IPS-20b (cell line): Measurements from ENCODE around the gene ABCD4.
"Not testable (repeated sequence)": the region's sequence is repeated elsewhere in the genome, so short reads cannot be mapped to it uniquely, and the experiment has no call there.

Experiments used
- H3K27ac ChIP-seq: one replicate; pipeline ENCODE4 v1.5.1; 2013; ENCODE audit warnings: low read length
- H3K27me3 ChIP-seq: 2 replicates; pipeline ENCODE4 v1.6.1; 2013; ENCODE audit warnings: mild to moderate bottlenecking, low read length, inconsistent platforms; ENCODE audit not compliant: insufficient read depth
- H3K36me3 ChIP-seq: 2 replicates; pipeline ENCODE4 v1.6.1; 2013; ENCODE audit warnings: low read depth, mild to moderate bottlenecking, inconsistent platforms, low read length, moderate library complexity; ENCODE audit not compliant: insufficient read depth
- H3K4me1 ChIP-seq: 2 replicates; pipeline ENCODE4 v1.6.1; 2013; ENCODE audit warnings: mild to moderate bottlenecking, control low read depth, inconsistent platforms, low read length, moderate library complexity; ENCODE audit not compliant: insufficient read depth
- H3K4me3 ChIP-seq: 2 replicates; pipeline ENCODE4 v1.5.1; 2013; ENCODE audit warnings: mild to moderate bottlenecking, low read length, inconsistent platforms
- H3K9ac ChIP-seq: 2 replicates; pipeline ENCODE4 v1.6.1; 2013; ENCODE audit warnings: low read depth, mild to moderate bottlenecking, inconsistent platforms, low read length, moderate library complexity
- H3K9me3 ChIP-seq: 2 replicates; pipeline ENCODE4 v1.6.1; 2013; ENCODE audit warnings: mild to moderate bottlenecking, low read depth, low read length, inconsistent platforms; ENCODE audit not compliant: insufficient read depth

ABCD4 gene

DNA sequence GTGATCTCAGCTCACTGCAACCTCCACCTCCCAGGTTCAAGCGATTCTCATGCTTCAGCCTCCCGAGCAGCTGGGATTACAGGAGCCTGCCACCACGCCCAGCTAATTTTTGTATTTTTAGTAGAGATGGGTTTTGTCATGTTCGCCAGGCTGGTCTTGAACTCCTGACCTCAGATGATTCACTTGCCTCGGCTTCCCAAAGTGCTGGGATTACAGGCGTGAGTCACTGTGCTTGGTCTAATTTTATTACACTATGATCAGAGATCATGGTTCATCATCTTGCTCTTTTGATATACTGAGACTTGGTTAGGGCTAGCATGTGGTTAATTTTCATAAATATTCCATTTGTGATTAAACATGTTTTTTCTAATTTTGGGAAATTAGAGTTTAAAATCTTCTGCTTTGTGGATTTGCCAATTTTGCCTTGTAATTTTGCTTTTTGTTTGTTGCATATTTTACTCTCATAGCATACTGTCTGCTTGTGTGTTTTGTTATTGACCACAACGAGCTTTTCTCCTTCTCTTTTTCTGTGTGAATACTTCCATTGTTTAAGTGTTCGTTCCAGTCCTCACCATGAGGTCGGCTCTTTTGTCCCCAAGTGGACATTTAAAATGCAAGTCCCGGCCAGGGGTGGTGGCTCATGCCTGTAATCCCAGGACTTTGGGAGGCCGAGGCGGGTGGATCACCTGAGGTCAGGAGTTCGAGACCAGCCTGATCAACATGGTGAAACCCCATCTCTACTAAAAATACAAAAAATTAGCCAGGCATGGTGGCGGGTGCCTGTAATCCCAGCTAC lies 32.2 kb downstream of the ABCD4 start:
- H3K27ac ChIP-seq, H3K4me3 ChIP-seq, H3K9me3 ChIP-seq, H3K4me1 ChIP-seq, H3K27me3 ChIP-seq, H3K36me3 ChIP-seq, H3K9ac ChIP-seq: not testable (repeated sequence)

DNA sequence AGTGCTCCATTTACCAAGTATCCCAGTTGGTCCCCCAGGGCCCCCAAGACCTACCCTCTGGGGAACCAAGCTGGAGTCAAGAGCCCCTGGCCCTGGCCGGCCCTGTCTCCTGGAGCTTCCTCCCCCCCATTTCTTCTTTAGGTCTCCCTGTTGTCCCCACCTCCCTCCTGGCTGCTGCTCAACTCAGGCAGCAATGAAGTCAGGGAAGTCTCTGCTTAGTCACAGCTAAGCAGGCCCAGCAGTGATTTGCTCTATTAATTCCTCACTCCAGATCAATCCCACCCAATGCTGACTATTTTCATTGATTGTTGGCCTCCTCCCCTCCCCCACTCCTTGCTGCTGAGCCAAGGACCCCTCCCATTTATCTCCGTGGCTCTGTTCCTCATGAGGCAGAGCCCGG lies 35.1 kb downstream of the ABCD4 start:
- no peak overlapping the region for H3K27ac ChIP-seq
- H3K4me3 ChIP-seq: no peak overlapping the region
- no peaks in the 10 kb centered on the region for H3K36me3 ChIP-seq
- H3K4me1 ChIP-seq: no peaks in the 10 kb centered on the region
- no peaks in the 10 kb centered on the region for H3K27me3 ChIP-seq
- no peaks in the 10 kb centered on the region for H3K9me3 ChIP-seq
- H3K9ac ChIP-seq: no peak overlapping the region

DNA sequence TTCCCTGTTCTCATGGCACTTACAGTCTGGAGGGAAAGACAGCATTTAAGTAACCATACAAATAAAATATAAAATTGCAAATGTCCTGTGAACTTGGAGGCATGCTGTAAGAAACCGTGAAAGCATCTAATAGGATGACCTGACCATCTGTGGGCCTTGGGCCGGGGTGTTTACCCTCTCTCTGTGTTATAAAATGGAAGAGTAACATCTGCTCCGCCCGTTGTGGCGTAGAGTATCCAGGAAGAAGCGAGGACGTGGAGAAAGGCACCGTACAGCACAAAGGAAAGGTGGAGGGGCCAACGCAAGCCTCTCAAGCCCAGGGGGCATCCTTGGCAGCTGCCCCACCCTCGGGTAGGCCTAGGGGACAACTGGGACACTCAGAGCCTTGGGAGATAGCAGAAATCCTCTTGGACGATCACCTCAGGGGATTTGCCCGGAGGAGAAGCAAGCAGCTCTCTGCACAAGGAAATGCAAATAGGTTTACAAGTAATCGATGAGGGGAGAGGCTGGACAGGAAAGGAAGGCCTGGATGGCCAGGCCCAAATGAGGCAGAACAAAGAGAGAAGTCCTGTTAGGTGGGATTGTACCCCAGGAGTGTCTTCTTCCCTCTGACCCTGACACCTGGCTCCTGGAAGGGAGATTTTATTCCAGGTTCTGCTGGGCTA lies 37.3 kb downstream of the ABCD4 start:
- Histone ChIP-seq H3K9me3 (no peaks in the 10 kb centered on the region), H3K27me3 (0 out of 2 replicates have a peak, but pooled peaks cover 3% of the 10 kb centered on the region), H3K36me3 (no peaks in the 10 kb centered on the region), H3K27ac (no peak overlapping the region), H3K4me3 (no peak overlapping the region), H3K4me1 (no peaks in the 10 kb centered on the region), H3K9ac (no peak overlapping the region)

DNA sequence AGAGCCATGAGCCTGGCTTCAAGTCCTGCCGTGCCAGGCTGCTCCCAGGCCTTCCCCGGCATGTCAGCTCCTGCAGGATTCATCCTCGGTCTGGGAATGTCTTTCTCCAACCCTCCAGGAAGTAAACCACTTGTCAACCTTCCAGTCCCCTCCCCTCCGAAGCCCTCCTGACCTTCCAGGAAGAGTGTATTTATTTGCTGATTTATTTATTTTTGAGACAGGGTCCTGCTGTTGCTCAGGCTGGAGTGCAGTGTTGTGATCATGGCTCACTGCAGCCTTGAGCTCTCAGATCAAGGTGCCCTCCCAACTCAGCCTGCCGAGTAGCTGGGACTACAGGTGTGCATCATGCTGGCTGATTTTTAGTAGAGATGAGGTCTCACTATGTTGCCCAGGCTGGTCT lies 38.8 kb downstream of the ABCD4 start:
- no peak overlapping the region for H3K27ac ChIP-seq
- no peak overlapping the region for H3K4me3 ChIP-seq
- no peaks in the 10 kb centered on the region for H3K36me3 ChIP-seq
- no peak overlapping the region for H3K9ac ChIP-seq
- H3K27me3 ChIP-seq: peaks cover 18% of the 10 kb centered on the region
- no peaks in the 10 kb centered on the region for H3K4me1 ChIP-seq
- no peaks in the 10 kb centered on the region for H3K9me3 ChIP-seq

DNA sequence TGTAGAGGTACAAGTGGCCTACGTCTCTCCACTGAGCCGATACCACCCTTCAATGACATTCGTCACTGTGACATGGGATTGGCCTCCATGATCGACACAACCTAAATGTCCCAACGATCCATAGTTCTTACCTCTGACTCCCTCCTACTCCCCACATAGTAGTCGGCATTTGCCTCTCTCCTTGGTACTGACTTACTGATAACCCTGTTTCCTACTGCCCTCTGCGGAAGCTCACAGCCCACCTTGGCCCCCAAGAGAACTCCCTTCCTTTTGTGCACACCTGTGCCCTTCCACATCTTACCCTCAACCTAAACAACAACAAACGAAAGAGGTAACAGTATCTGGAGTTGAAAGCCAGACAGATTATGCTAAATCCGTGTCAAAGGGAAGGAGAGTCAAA lies 39.6 kb downstream of the ABCD4 start:
- H3K9me3 ChIP-seq: no peaks in the 10 kb centered on the region
- no peak overlapping the region for H3K4me3 ChIP-seq
- H3K9ac ChIP-seq: no peak overlapping the region
- no peak overlapping the region for H3K27ac ChIP-seq
- H3K36me3 ChIP-seq: no peaks in the 10 kb centered on the region
- no peaks in the 10 kb centered on the region for H3K4me1 ChIP-seq
- peaks cover 25% of the 10 kb centered on the region for H3K27me3 ChIP-seq

DNA sequence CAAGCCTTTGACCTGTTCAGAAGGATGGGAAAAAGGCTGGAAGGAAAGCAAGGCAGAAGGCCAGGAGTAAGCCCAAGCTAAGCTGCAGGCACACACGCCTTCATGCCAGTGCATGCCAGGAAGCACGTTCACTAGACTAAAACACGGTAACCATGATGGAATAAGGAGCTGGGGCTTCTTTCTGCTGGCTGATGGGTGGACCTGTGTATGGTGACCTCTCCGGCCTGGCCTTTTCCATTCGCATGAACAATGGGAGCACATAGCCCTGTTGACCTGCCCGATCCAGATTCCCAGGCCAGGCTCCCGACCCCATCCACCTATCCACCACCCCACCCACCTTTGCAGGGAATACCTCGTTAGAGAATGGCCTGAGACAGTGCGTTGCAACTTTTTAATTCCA lies 40.7 kb downstream of the ABCD4 start:
- H3K4me1 ChIP-seq: no peaks in the 10 kb centered on the region
- no peaks in the 10 kb centered on the region for H3K36me3 ChIP-seq
- H3K4me3 ChIP-seq: no peak overlapping the region
- no peak overlapping the region for H3K9ac ChIP-seq
- H3K27me3 ChIP-seq: peaks cover 34% of the 10 kb centered on the region
- H3K9me3 ChIP-seq: no peaks in the 10 kb centered on the region
- no peak overlapping the region for H3K27ac ChIP-seq

DNA sequence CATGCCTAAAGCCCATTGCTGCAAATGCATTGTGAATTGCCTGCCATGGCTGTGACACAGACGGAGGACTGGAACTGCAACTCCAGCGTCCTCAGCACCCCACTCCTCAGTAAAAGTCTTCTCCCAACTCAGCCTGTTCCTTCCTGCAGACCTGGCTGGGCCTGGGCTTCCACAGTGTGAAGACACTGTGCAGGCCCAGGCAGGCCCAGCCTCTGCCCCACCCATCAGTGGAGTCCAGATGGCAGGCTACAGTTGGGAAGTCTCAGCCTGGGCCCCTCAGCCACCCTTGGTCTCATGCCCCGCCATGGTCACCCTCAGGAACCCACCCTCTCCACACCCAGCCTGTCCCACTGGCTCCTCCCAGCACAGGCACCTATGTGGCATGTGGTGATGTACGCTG lies 41.4 kb downstream of the ABCD4 start:
- Histone ChIP-seq H3K9me3 (no peaks in the 10 kb centered on the region), H3K9ac (no peak overlapping the region), H3K27ac (no peak overlapping the region), H3K27me3 (peaks cover 42% of the 10 kb centered on the region), H3K36me3 (no peaks in the 10 kb centered on the region), H3K4me3 (no peak overlapping the region), H3K4me1 (no peaks in the 10 kb centered on the region)

DNA sequence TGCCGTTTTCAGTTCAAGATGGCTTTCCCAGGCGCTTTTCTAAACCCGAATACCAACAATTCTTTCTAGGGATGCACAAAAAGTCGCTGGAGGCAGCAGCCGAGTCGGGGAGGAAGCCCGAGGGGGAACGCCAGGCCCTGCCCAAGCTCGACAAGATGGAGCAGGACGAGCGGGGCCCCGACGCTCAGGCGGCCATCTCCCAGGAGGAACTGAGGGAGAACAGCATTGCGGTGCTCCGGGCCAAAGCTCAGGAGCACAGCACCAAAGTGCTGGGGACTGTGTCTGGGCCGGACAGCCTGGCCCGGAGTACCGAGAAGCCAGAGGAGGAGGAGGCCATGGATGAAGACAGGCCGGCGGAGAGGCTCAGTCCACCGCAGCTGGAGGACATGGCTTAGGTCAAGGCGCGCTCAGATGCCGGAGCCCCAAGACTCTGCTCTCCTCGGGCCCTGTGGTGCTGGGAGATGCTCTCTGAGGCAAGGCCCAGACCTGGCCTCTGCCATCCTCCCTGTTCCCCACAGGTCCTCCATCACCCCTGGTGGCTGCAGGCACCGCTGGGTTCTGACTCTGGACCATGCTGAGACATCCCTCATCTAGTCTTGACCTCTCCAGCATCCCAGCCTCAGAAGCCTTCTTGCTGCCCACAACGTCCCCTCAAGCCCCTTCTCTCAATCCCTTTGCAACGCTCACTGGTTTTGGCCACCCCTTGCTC lies 42.1 kb downstream of the ABCD4 start:
- Histone ChIP-seq H3K36me3 (no peaks in the 10 kb centered on the region), H3K27me3 (peaks cover 45% of the 10 kb centered on the region), H3K27ac (no peak overlapping the region), H3K9ac (no peak overlapping the region), H3K4me3 (no peak overlapping the region), H3K4me1 (no peaks in the 10 kb centered on the region), H3K9me3 (no peaks in the 10 kb centered on the region)

DNA sequence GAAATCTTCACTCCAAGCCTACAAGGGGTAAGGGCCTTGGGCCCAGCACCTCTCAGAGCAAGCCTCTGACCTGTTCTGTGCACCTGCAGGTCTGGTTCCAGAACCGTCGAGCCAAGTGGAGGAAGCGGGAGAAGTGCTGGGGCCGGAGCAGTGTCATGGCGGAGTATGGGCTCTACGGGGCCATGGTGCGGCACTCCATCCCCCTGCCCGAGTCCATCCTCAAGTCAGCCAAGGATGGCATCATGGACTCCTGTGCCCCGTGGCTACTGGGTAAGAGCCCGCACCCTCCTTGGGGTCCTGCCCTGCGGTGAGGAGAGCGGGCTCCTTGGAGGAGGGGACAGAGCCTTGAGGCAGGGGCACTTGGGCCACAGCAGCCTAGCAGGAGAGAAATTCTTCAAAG lies 43.2 kb downstream of the ABCD4 start:
- Histone ChIP-seq H3K4me1 (no peaks in the 10 kb centered on the region), H3K9me3 (no peaks in the 10 kb centered on the region), H3K27me3 (peaks cover 53% of the 10 kb centered on the region), H3K27ac (no peak overlapping the region), H3K4me3 (no peak overlapping the region), H3K9ac (no peak overlapping the region), H3K36me3 (no peaks in the 10 kb centered on the region)

DNA sequence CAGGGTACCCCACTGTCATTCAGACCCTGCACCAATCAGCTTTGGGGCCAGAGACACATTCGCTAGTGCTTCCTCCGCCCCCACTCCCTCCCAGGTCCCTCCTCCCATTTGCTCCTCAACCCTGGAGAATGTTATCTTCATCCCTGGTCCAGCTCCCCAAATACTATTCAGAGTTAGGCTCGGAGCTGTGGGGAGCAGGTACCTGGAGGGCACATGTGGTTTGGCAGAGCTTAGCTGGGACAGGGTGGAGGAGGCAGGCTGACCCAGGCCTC lies 44.0 kb downstream of the ABCD4 start:
- Histone ChIP-seq H3K4me1 (no peaks in the 10 kb centered on the region), H3K9ac (no peak overlapping the region), H3K36me3 (no peaks in the 10 kb centered on the region), H3K4me3 (peak overlapping the region; percentile 78; the same call in 1 of the 2 replicates), H3K27ac (no peak overlapping the region), H3K27me3 (peaks cover 53% of the 10 kb centered on the region), H3K9me3 (no peaks in the 10 kb centered on the region)

DNA sequence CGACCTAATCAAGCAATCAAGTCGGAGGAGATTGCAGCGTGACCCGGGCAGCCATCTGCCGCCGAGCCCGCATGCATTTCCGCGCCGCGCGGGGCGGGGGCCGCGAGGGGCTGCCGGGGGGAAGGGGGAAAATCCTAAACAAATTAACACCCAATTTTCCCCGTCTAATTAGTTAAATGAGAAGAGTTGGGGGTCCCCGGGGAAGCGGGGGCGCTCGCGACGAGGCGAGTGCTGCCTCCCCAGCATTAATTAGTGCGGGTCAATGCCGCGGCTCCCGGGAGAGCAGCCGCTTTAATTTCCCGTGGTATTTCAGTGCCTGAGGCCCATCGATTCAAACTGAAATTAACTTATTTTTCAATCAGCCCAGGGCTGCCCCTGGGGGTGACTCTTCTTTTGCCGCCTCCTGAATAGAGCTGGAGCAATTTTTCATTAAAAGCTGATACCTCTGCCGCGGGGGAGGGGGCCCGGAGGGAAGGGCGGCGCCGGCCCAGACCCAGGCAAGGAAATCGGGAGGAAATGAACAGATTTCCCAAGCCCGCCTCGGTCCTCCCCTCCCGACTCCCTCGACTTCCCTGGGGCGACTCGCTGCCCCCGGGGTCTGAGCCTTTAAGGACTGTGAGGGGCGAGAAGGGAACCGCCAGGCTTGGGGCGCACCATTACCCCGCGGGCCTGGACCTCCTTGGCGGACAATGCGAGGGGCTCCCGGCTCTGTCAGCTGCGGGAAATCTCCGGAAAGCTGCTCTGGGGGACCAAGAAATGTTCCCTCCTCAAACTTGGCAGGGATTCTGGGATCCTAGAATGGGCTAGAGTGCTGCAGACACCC lies 44.6 kb downstream of the ABCD4 start:
- H3K9ac ChIP-seq: no peak overlapping the region
- peak overlapping the region; percentile 78; the same call in 1 of the 2 replicates for H3K4me3 ChIP-seq
- H3K4me1 ChIP-seq: no peaks in the 10 kb centered on the region
- H3K27ac ChIP-seq: no peak overlapping the region
- peaks cover 56% of the 10 kb centered on the region for H3K27me3 ChIP-seq
- no peaks in the 10 kb centered on the region for H3K9me3 ChIP-seq
- H3K36me3 ChIP-seq: no peaks in the 10 kb centered on the region
